Mononuclear cell (primary cell): ENCODE results near the gene RECK. TPM values are rescaled to one million over a fixed set of nuclear protein-coding genes. Genes with fewer than 3 reads are reported as not detected.

Experiments used
- H3K27me3 ChIP-seq: 2 replicates; pipeline ENCODE4 v1.6.0; 2011; ENCODE audit warnings: low read length, control low read depth; ENCODE audit not compliant: insufficient read depth
- H3K4me1 ChIP-seq: 2 replicates; pipeline ENCODE4 v1.5.1; 2011; ENCODE audit warnings: mild to moderate bottlenecking, low read length, control low read depth; ENCODE audit not compliant: insufficient read depth
- H3K4me3 ChIP-seq: 2 replicates; pipeline ENCODE4 v1.5.1; 2011; ENCODE audit warnings: mild to moderate bottlenecking, low read length, moderate library complexity
- H3K9me3 ChIP-seq: 2 replicates; pipeline ENCODE4 v1.5.1; 2011; ENCODE audit warnings: low read depth, mild to moderate bottlenecking, control low read depth, low read length
- total RNA-seq: library from RNA; depleted of rRNA; stranded (reverse); fragments of >200 nt; gene quantifications from one replicate; pipeline ENCODE4 v1.2.3, GENCODE V29; 2012

The RECK gene
- total RNA-seq, 1 donor = 9.2 TPM

DNA sequence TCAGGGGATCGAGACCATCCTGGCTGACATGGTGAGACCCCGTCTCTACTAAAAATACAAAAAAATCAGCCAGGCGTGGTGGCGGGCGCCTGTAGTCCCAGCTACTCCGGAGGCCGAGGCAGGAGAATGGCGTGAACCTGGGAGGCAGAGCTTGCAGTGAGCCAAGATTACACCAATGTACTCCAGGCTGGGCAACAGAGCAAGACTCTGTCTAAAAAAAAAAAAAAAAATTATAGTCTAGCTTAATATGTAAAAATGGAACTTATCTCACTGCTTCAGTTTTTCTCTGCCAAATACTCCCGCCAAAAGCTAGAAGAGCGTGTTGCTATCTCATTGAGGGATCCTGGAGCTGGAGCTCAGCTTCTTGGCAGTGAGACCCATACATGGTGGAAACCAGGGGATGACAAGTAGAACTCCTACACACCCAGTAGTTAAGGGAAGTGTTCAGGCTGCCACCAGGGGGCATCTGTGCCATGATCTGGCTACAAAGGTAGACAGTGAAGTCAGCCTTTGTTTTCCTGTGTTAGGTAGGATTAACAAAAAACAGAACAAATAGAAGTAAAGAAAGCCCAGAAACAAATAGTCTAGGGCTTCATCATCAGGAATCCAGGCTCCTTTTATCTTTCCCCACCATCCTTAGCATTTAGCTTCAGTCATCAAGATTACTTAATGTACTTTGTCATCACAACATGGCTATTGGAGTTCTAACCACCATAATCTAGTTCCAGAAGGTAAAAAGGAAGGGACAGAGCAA, 66.2 kb downstream of the RECK start:
- Histone ChIP-seq H3K4me3 (no peak overlapping the region), H3K27me3 (no peaks in the 10 kb centered on the region), H3K4me1 (peaks cover 7% of the 10 kb centered on the region), H3K9me3 (no peaks in the 10 kb centered on the region)

DNA sequence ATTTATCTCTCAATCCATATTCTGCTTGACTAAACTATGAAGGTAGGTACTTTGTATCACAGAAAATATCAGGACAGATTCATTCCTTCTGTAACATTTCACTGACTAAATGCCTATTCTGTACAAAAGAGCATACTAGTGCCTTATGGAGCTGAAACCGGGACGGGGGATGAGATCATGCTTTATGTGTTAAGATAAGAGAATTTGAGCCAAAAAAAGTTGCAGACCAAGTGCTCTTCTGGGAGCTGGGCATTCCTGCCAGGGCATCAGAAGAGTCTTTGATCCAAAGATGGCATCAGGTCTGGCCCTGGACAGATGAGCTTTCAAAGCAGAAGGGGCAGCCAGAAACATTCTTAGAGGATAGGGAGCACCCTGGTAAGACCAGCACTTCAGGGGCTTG, 72.4 kb downstream of the RECK start:
- no peak overlapping the region for H3K4me3 ChIP-seq

DNA sequence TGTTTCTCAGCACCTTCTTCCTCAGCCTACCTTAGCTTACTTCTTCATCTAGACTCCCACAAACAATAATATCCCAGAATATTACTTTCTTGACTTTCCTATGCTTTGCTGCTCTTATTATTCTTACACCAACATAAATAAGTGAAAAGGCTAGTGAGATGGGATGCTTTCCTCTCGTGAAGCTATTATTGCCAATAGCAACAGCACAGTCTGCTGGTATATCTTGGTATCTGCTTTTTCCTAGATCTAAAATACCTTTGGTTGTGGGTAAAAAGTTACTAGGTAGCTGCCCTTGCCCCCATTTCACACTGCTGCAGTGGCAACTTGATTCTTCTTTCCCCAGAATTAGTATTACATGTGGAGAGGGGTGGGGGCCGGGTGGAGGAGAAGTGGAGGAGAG, 73.7 kb downstream of the RECK start:
- Histone ChIP-seq H3K4me1 (no peaks in the 10 kb centered on the region), H3K4me3 (no peak overlapping the region), H3K9me3 (no peaks in the 10 kb centered on the region), H3K27me3 (no peaks in the 10 kb centered on the region)

More for the DNA sequence above, 72.4 kb downstream of the RECK start:
- Histone ChIP-seq H3K27me3 (no peaks in the 10 kb centered on the region), H3K4me1 (no peaks in the 10 kb centered on the region), H3K9me3 (no peaks in the 10 kb centered on the region)

DNA sequence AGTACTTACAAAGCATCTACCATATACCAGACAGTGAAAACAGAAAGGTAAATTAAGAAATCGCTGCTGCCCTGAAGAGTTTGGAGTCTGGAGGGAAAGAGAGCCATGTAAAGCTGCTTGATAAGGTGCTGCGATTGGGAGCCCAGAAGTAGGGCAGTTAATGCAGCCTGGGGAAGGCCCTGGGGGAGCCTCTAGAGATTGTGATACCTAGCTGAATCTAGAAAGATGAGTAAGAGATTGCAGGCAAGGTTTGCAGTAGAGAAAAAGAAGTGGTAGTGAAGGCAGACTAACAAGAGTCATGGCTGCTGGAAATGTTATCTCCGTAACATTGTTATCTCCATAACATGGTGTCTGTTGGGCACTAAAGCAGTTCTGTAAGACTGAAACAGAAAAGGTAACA, 75.8 kb downstream of the RECK start:
- H3K4me3 ChIP-seq = no peak overlapping the region
- no peaks in the 10 kb centered on the region for H3K9me3 ChIP-seq
- no peaks in the 10 kb centered on the region for H3K27me3 ChIP-seq
- no peaks in the 10 kb centered on the region for H3K4me1 ChIP-seq

DNA sequence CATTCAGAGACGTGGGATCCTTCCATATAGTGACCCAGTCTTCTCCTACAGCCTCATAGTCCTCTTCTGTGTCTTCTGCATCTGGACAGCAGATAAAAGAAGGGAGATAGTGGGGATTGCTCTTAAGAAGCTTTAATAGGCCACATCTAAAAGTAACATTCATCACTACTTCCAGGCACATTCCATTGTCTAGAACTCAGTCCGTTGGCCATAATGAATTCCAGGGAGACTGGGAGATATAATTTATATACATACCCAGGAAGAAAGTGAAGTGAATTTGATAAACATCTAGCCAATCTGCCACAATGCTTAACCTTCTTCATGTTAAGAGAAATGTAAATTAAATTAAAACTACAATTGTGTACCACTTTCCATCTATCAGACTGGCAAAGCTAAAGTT, 77.3 kb downstream of the RECK start:
- Histone ChIP-seq H3K4me1 (no peaks in the 10 kb centered on the region), H3K27me3 (no peaks in the 10 kb centered on the region), H3K4me3 (no peak overlapping the region), H3K9me3 (no peaks in the 10 kb centered on the region)

DNA sequence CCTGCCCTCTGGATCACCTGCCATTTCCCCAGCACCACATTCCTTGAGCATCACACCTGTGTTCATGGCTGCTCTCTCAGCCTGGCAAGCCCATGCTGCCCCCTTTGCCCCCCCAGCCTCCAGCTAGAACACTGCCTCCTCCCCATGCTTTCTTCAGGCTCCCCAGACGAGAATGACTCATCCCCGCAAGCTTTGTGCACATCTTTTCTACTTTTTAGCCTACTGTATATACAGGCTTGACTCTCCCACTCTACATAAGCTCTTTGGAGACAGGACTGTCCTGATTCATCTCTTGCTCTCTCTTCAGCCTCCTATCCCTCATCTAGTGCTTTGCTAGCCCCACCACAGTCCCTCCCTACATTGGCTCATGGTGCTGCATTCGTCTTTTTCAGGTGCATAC, 79.9 kb downstream of the RECK start:
- no peaks in the 10 kb centered on the region for H3K27me3 ChIP-seq
- H3K9me3 ChIP-seq = no peaks in the 10 kb centered on the region
- no peak overlapping the region for H3K4me3 ChIP-seq
- no peaks in the 10 kb centered on the region for H3K4me1 ChIP-seq

DNA sequence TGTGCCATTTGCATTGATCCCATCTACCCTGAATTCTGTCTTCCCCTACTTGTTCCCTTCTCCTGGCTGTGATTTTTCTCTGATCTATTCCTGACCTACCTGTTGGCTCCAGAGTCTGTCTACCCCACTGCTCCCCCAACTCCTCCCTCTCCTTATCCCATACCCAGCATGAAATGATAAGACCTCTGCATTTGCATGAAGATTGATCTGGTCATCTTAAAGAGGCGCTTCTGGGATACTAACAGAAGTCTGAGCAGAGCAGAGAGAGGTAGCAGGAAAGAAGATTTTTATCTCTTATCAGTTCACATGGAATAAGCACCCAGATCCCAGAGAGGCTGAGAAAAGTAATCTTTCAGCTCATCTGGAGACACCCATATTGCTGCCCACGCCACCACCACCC, 81.5 kb downstream of the RECK start:
- peaks cover 12% of the 10 kb centered on the region for H3K4me1 ChIP-seq
- H3K9me3 ChIP-seq = no peaks in the 10 kb centered on the region
- H3K27me3 ChIP-seq = no peaks in the 10 kb centered on the region
- H3K4me3 ChIP-seq = no peak overlapping the region

DNA sequence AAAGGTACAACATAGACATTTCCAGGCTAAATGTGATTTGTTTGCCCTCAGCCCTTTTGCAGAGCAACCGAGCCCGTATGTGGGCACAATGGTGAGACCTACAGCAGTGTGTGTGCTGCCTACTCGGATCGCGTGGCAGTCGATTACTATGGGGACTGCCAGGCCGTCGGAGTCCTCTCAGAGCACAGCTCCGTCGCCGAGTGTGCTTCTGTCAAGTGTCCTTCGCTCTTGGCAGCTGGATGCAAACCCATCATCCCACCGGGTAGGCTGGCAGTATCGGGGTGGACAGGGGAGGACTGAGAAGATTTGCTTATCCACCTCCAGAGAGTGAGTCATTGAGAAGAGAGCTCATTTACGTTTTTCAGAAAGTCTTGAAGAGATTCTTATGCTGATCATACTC, 82.0 kb downstream of the RECK start:
- Histone ChIP-seq H3K4me1 (peaks cover 14% of the 10 kb centered on the region), H3K27me3 (no peaks in the 10 kb centered on the region), H3K4me3 (no peak overlapping the region), H3K9me3 (no peaks in the 10 kb centered on the region)

DNA sequence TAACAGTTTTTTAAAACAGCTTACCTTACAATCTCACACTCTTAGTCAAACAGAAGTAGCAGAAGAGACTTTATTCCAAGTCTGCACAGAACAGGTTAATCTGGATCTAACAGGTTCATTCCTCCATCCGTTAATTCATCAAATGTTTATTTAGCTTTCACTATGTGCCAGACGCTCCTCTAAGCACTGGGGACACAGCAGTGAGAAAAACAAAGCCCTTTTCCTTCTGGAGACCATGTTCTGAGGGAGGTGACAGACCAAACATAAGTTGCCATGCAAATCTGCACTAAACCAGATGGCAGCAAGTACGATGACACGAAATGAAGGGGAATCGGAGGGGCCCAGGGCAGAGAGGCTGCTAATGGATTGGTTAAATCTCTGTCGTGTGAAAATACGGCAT, 82.8 kb downstream of the RECK start:
- H3K27me3 ChIP-seq = no peaks in the 10 kb centered on the region
- H3K9me3 ChIP-seq = no peaks in the 10 kb centered on the region
- peaks cover 17% of the 10 kb centered on the region for H3K4me1 ChIP-seq
- no peak overlapping the region for H3K4me3 ChIP-seq

DNA sequence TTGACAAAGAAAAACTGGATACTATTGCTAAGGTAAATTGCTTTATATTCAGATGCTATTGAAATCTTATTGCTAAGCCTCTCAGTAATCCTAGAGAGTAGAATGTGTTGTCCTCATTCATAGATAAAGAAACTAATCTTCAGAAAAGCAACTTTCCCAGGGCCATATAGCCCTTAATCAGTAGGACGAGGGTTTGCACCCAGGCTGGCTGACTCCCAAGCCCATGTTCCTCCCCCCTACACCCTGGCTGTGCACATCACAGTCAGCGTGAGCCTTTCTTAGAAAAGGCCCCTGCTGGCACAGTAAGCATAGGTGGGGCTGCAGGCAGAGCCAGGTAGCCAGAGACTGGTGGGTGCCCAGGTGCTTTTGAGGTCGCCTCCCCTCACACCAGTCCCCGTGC, 84.0 kb downstream of the RECK start:
- no peaks in the 10 kb centered on the region for H3K27me3 ChIP-seq

DNA sequence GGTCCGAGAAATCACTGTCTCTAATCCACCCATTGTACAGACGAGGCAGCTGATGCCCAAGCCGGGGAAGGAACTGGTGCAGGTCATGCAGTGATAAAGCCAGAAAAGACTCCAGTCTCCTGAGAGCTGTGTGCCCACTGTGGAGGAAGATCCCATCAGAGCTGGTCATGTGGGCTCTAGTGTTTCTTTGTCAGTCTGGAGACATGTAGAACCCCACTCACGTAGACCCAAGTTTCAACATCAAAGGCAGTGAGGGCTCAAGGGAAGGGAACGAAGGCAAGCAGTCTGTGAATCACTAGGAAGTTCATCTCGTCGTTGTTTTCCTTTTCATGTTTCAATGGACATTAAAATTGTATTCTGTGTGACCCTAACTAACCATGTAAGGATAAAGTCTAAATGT, 85.3 kb downstream of the RECK start:
- H3K27me3 ChIP-seq = no peaks in the 10 kb centered on the region
- H3K9me3 ChIP-seq = no peaks in the 10 kb centered on the region
- peaks cover 41% of the 10 kb centered on the region for H3K4me1 ChIP-seq
- no peak overlapping the region for H3K4me3 ChIP-seq

More for the DNA sequence above, 84.0 kb downstream of the RECK start:
- no peak overlapping the region for H3K4me3 ChIP-seq
- peaks cover 29% of the 10 kb centered on the region for H3K4me1 ChIP-seq
- H3K9me3 ChIP-seq = no peaks in the 10 kb centered on the region

DNA sequence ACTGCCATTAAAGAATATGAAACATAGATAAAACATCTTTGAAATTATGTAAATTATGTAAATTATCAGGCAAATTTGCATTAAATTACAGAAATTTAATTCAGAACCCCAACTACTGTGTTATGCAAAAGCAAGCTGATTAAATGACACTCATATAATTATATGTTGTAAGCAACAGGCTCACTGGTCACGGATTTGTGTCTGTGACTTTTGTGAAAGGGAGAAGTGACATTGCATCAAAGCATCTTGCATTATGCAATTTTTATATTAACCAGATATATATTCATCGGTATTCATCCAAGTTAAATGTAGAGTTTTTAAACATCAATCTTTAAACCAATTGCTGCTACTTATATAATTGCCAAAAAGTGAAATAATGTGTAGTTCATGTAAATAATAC, 86.8 kb downstream of the RECK start:
- H3K4me3 ChIP-seq = no peak overlapping the region
- H3K4me1 ChIP-seq = peaks cover 57% of the 10 kb centered on the region
- H3K27me3 ChIP-seq = no peaks in the 10 kb centered on the region
- no peaks in the 10 kb centered on the region for H3K9me3 ChIP-seq

DNA sequence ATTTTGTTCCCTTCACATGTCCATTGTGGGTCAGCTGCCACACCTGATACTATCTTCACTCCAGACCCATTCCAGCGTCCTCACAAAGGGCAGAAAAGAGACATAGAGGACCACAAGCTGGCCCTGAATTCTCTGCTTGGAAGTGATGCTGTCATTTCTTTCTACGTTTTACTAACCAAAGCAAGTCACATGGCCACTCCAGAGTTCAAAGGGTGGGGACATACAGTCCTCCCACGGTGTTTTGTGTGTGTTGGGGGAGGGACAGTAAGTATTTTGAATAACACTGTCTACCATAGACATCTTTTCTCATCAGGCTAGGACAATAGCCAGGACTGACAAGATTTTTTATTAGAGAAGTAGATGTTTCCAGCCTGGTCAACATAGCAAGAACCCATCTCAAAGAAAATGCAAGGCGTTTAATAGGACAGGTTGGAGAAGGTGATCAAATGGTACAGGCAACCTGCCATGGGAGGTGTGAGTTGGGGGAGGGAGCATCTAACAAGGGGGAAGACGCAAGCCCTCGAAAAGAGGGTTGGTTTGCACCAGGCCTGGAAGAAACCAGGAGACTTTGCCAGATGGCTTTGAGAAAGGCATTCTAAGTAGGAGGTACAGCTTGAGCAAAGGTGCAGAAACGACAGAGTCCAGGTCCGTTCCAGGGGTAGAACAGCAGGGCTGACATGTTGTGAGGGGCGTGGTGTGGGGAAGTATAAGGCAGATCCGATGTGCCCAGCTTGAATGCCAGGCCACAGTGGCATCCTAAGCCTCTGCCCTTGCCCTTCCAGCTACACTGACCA, 88.5 kb downstream of the RECK start:
- peaks cover 68% of the 10 kb centered on the region for H3K4me1 ChIP-seq
- no peaks in the 10 kb centered on the region for H3K9me3 ChIP-seq
- no peaks in the 10 kb centered on the region for H3K27me3 ChIP-seq
- no peak overlapping the region for H3K4me3 ChIP-seq

DNA sequence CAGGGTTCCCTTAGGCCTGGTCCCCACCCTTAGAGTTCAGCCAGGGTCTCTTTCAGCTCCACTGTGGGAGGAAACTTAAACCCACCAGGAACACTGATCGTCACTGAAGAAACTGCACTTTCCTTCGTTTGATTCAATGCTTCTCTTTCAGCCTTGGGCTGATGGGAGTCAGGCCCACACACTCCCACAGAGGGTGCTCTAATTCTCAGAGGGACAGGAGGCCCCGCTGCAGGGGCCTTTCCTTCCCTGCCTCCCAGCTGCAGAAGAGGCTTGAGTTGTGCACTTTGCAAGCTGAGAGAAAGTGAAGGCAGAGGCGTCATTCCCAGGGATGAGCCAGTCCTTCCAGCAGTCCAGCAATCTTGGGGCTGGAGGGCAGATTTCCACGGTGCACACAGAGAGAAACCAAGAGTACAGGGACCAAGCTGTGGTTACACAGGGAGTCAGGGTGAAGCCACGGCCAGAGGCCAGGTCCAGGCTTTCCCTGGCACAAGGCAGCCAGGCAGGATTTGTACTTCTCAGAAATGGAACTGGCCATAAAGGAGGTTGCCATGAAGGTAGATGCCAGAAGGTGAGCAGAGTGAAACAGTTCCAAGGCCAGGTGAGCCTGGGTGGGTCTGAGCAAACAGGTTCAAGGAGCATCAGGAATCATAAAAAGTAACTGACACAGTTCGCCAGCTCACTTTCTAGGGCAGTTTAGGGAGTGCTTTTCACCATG, 89.5 kb downstream of the RECK start:
- H3K4me1 ChIP-seq = peaks cover 68% of the 10 kb centered on the region
- no peaks in the 10 kb centered on the region for H3K27me3 ChIP-seq
- no peak overlapping the region for H3K4me3 ChIP-seq
- H3K9me3 ChIP-seq = no peaks in the 10 kb centered on the region

DNA sequence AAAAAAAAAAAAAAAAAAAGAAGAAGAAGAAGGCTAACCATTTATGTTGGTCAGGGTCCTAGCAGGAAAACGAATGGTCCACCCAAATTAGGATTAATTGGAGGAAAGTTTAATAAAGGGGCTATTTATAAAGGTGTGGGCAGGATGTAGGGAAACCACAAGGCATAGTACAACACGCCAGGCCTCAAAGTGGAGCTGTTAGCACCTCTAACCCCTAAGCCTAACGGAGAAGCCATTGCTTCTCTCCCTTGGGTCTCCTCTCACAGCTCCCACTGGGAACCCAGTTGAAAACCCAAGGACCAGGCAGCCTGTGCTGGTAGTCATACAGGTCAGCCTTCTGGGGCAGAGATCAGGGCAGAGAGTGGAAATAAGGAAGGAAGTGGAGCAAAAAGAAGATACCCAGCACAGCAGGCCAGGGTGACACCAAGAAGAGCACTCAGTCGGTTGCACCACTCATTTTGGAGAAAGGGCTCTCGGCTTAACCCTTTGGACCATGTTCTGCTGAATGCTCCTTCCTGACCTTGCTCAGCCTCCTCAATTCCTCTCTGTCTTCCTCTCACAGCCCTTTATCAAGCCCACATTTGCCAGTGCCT, 91.0 kb downstream of the RECK start:
- Histone ChIP-seq H3K4me3 (no peak overlapping the region), H3K4me1 (peaks cover 60% of the 10 kb centered on the region)

More for the DNA sequence above, 91.0 kb downstream of the RECK start:
- no peaks in the 10 kb centered on the region for H3K27me3 ChIP-seq
- no peaks in the 10 kb centered on the region for H3K9me3 ChIP-seq
